Glutamatergic neuron (in vitro differentiated cells): Measurements from ENCODE around the gene SETD2. TPM values are rescaled to one million over a fixed set of nuclear protein-coding genes. Genes with fewer than 3 reads are reported as not detected.

Source experiments
- DNase-seq: peaks from one replicate; pipeline ENCODE4 v3.0.0; 2022
- H3K27ac Mint-ChIP-seq: one replicate; pipeline ENCODE4 v1.8.0; 2020; ENCODE audit warnings: mild to moderate bottlenecking, mixed read lengths, inconsistent platforms; ENCODE audit not compliant: unreplicated experiment
- H3K27me3 Mint-ChIP-seq: one replicate; pipeline ENCODE4 v1.8.0; 2020; ENCODE audit warnings: mild to moderate bottlenecking, moderate library complexity, mixed read lengths, inconsistent platforms; ENCODE audit not compliant: unreplicated experiment
- H3K36me3 Mint-ChIP-seq: one replicate; pipeline ENCODE4 v1.8.0; 2020; ENCODE audit warnings: mild to moderate bottlenecking, mixed read lengths, inconsistent platforms; ENCODE audit not compliant: unreplicated experiment
- H3K4me1 Mint-ChIP-seq: one replicate; pipeline ENCODE4 v1.8.0; 2020; ENCODE audit warnings: mild to moderate bottlenecking, low read depth, mixed read lengths, inconsistent platforms; ENCODE audit not compliant: unreplicated experiment
- H3K4me3 Mint-ChIP-seq: one replicate; pipeline ENCODE4 v1.8.0; 2020; ENCODE audit warnings: mild to moderate bottlenecking, mixed read lengths, inconsistent platforms; ENCODE audit not compliant: unreplicated experiment
- H3K9me3 Mint-ChIP-seq: one replicate; pipeline ENCODE4 v1.8.0; 2020; ENCODE audit warnings: mild to moderate bottlenecking, moderate library complexity, mixed read lengths, inconsistent platforms; ENCODE audit not compliant: unreplicated experiment
- total RNA-seq: library from RNA; stranded (reverse); fragmentation: NEBNext Ultra II Directional; extraction: Animal tissue kit (Norgen Biotek cat#: 25700); gene quantifications from one replicate; pipeline ENCODE4 v1.2.1, GENCODE V29; 2021; ENCODE audit not compliant: unreplicated experiment
- TF ChIP-seq, protein P1 (sequence below): fragments of 200-600 bp; sonication (generic); IDR thresholded peaks from one replicate; pipeline ENCODE4 v1.5.0; 2021; ENCODE audit not compliant: partially characterized antibody, unreplicated experiment

The SETD2 gene
- total RNA-seq, 1 donor from 2014 or later = 59.1 TPM

DNA sequence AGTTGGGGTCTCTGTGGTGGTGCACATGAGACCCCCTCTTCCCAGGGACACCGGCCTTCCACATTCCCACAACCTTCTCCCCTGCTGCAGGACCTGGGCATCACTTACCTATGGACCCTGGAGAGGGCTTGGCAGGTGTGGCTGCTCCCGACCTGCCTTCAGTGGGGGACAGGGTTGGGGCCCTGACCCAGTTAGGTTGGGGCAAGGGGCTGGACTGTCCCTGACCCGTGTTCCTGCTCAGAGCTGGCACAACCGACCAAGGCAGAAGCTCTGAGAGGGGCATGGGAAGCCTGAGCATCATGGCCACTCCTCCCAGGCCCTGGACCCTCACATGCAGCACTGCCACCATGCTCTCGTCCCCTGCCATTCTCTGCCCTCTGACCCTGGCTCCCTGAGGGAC lies 178.3 kb downstream of the SETD2 start:
- no peak for DNase-seq
- peaks cover 5% of the 10 kb centered on the region for H3K9me3 Mint-ChIP-seq
- TF ChIP-seq, protein P1, sequence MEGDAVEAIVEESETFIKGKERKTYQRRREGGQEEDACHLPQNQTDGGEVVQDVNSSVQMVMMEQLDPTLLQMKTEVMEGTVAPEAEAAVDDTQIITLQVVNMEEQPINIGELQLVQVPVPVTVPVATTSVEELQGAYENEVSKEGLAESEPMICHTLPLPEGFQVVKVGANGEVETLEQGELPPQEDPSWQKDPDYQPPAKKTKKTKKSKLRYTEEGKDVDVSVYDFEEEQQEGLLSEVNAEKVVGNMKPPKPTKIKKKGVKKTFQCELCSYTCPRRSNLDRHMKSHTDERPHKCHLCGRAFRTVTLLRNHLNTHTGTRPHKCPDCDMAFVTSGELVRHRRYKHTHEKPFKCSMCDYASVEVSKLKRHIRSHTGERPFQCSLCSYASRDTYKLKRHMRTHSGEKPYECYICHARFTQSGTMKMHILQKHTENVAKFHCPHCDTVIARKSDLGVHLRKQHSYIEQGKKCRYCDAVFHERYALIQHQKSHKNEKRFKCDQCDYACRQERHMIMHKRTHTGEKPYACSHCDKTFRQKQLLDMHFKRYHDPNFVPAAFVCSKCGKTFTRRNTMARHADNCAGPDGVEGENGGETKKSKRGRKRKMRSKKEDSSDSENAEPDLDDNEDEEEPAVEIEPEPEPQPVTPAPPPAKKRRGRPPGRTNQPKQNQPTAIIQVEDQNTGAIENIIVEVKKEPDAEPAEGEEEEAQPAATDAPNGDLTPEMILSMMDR = no peak
- H3K36me3 Mint-ChIP-seq = no peaks in the 10 kb centered on the region
- H3K4me3 Mint-ChIP-seq = no peak overlapping the region
- peaks cover 4% of the 10 kb centered on the region for H3K27me3 Mint-ChIP-seq
- peaks cover 3% of the 10 kb centered on the region for H3K4me1 Mint-ChIP-seq
- no peak overlapping the region for H3K27ac Mint-ChIP-seq

DNA sequence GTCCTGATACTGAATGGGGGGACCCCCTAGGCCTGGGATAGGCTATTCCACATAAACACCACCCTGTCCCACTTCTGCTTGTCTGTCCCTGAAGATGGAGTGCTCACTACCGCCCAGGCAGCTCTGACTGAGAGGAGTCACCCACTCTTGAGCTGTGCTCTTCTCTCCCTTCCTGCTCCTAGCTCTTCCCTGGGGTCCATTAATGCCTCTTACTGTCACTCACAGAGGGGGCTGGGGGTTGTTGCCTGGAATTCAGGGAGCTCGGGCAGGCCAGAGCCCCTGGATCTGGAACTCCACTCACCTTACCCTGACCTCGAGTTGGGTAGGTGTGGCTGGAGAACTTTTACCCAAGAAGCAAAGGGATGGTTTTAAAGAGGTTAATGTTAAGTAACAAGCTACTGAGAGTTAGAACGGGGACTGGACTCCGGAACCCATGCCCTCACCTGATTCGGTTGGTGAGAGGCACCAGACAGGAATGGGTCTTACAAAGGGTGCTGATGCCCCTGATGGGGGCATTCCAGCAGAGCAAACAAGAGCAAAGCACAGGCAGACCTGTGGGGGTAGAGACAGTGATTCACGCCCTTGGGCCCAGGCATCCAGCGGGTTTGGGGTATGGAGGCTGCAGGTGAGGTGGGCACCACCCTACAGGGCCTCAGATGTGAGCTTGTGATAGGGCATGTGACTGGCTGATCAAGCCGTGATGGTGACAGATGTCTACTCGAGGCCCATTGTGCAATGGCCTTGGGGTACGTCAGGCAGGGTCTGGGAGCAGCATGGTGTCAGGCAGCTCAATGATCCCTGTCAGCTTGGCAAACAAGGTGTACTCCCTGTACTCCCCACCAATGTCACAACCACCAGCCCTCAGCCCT lies 179.1 kb downstream of the SETD2 start:
- TF ChIP-seq, protein P1 = no peak
- Mint-ChIP-seq H3K9me3 (peaks cover 5% of the 10 kb centered on the region), H3K4me3 (no peak overlapping the region), H3K4me1 (peaks cover 3% of the 10 kb centered on the region), H3K36me3 (no peaks in the 10 kb centered on the region), H3K27ac (no peak overlapping the region), H3K27me3 (peaks cover 4% of the 10 kb centered on the region)
- no peak for DNase-seq

DNA sequence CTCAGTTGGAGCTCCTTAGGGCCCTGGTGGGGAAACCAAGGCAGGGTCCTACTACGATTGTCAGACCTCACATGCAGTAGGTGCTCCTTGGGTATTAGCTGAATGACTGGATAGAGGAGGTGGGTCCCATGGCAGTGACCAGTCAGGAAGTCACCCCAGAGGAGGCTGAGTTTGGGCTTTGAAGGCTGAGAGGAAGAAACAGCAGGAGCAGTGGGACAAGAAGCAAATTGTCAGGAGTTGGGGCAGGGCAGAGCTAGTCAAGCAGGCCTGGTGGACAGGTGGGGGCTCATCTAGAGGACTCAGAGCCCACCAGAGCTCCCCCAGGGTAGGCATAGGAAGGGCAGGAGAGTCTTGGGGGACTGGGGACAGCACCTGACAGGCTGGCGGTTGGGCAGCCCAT lies 181.4 kb downstream of the SETD2 start:
- DNase-seq = no peak
- Mint-ChIP-seq H3K4me1 (peaks cover 3% of the 10 kb centered on the region), H3K4me3 (no peak overlapping the region), H3K9me3 (peaks cover 5% of the 10 kb centered on the region), H3K27ac (no peak overlapping the region), H3K36me3 (no peaks in the 10 kb centered on the region), H3K27me3 (peaks cover 7% of the 10 kb centered on the region)
- TF ChIP-seq, protein P1 = no peak

DNA sequence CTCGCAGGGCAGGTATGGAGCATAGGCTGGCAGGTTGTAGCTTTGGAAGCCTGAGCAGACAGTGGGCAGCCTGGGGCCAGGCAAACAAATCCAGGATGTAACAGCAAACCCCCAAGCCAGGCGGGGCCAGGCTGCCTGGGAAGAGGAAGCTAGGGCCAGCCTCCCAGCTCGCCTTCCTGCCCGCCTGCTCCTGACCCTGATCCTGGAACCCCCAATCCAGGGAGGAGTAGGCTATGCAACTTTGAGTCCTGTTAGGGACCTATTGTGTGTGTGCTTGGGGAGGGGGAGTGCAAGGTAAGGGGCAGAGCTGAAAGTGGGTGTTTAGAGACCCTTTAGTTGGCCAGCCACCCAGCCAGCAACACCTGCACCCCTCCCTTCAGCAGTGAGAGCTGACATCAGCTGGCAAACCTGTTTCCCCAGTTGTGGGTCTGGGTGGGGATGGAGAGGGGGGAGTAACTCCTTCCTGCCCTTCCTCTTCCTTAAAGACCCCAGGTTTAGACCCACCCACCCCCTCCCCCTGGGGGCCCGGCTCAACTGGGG lies 181.9 kb downstream of the SETD2 start:
- TF ChIP-seq, protein P1 = no peak
- DNase-seq = no peak
- Mint-ChIP-seq H3K36me3 (no peaks in the 10 kb centered on the region), H3K27me3 (peaks cover 10% of the 10 kb centered on the region), H3K9me3 (peaks cover 7% of the 10 kb centered on the region), H3K27ac (no peak overlapping the region), H3K4me1 (peaks cover 3% of the 10 kb centered on the region), H3K4me3 (no peak overlapping the region)

DNA sequence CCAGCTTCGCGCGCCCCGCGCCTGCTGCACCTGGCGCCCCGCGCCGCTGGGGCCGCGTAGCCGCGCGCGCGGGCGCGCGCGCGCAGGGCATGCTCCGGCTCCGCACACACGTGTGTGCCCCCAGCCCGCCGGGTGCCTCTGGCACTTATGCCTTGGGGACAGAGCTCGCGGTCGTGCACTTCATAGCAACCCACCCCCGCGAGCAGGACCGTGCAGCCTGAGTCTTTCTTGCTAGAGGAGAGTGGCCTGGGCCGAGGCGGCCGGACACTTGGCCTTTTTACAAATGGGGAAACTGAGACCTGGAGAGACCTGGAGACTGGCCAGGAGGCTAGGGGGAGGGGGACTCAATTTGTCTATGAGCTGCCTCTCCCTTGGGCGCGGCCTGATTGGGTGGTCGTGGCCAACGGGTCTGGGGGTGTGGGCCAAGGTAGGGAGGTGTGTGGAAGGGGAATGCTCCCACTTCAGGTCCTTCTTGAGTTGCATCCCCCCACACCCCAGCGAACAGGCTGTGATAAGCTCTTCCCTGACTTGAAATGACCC lies 183.9 kb downstream of the SETD2 start:
- Mint-ChIP-seq H3K27me3 (peaks cover 14% of the 10 kb centered on the region), H3K4me1 (no peaks in the 10 kb centered on the region), H3K4me3 (peak overlapping the region; percentile 71), H3K9me3 (peaks cover 10% of the 10 kb centered on the region), H3K36me3 (no peaks in the 10 kb centered on the region), H3K27ac (no peak overlapping the region)
- TF ChIP-seq, protein P1 = no peak
- no peak for DNase-seq
